Spinal cord (tissue), 10 donors: ENCODE data around the gene GDF3. TPM values are rescaled to one million over a fixed set of nuclear protein-coding genes. Genes with fewer than 3 reads are reported as not detected.
"Not testable (repeated sequence)": the region's sequence is repeated elsewhere in the genome, so short reads cannot be mapped to it uniquely, and the experiment has no call there.

Source experiments
- DNase-seq, 6 donors: peaks; one replicate each; pipeline versions ENCODE4 v3.0.0 to v3.0.0-alpha.2; 2013 to 2015; ENCODE audit warnings: low spot score in 6 of 6, low read depth in 4 of 6
- H3K27ac ChIP-seq: one replicate; pipeline ENCODE4 v1.5.1; 2013; ENCODE audit warnings: low read depth, low read length, control low read depth
- H3K27me3 ChIP-seq: one replicate; pipeline ENCODE4 v1.6.1; 2013; ENCODE audit warnings: low read length; ENCODE audit not compliant: control insufficient read depth, insufficient read depth
- H3K36me3 ChIP-seq: one replicate; pipeline ENCODE4 v1.6.1; 2013; ENCODE audit warnings: low read length; ENCODE audit not compliant: control insufficient read depth, insufficient read depth
- H3K4me1 ChIP-seq: one replicate; pipeline ENCODE4 v1.6.1; 2013; ENCODE audit warnings: low read length; ENCODE audit not compliant: control insufficient read depth, insufficient read depth
- H3K4me3 ChIP-seq: one replicate; pipeline ENCODE4 v1.5.1; 2013; ENCODE audit warnings: low read depth, low read length, control low read depth
- H3K9me3 ChIP-seq: one replicate; pipeline ENCODE4 v1.6.1; 2013; ENCODE audit warnings: low read length; ENCODE audit not compliant: control insufficient read depth, insufficient read depth
- WGBS: methylation state at CpG from one replicate; pipeline ENCODE4 v1.1.5; 2013; ENCODE audit warnings: missing lambda C conversion rate; ENCODE audit not compliant: insufficient coverage; 5-methylcytosine and 5-hydroxymethylcytosine counted together
- long read RNA-seq, 4 donors: transcript quantifications; one replicate each; lab custom pipeline, GENCODE V29; 2026
- polyA plus RNA-seq, 2 donors: library from polyadenylated mRNA; unstranded; fragments of 120-200 nt; gene quantifications; one replicate each; pipeline ENCODE4 v1.2.1, GENCODE V29; 2013; ENCODE audit not compliant: insufficient read length in 2 of 2
- total RNA-seq, 2 donors: library from RNA; depleted of rRNA in 1 of 2; stranded (reverse); fragments of 120-200 nt in 1 of 2; fragments of >200 nt in 1 of 2; gene quantifications; one replicate each; pipeline versions ENCODE4 v1.2.3 to v1.2.4, GENCODE V29; 2013 to 2014
- donor health status: healthy.

The GDF3 gene
- under 1 TPM in 1 of 2 donors, not detected in 1; 0.28 TPM for total RNA-seq
- 1 to 10 TPM in 1 of 2 donors, under 1 TPM in 1; 0.12 to 1.1 TPM for polyA plus RNA-seq
- long read RNA-seq, donor 1 = 0 reads
- long read RNA-seq, donor 2 = 0 reads
- long read RNA-seq, donor 3, partial matches to known transcripts = 0 of 1 reads
- long read RNA-seq, donor 3, other reads (novel, unspliced or antisense) = 0 of 1 reads
- long read RNA-seq, donor 4 = 0 reads

GRCh38 chr12:7695566-7696197, at the start of gene GDF3:
GDF3 (minus strand) TSS chr12:7695775; CDS start chr12:7695728, 47 bp downstream.
- no peaks in the 10 kb centered on the region for H3K27me3 ChIP-seq
- H3K9me3 ChIP-seq = no peaks in the 10 kb centered on the region
- H3K27ac ChIP-seq = no peak within 1 kb of the TSS
- H3K4me1 ChIP-seq = peaks cover 7% of the 10 kb centered on the region
- H3K4me3 ChIP-seq = no peak within 1 kb of the TSS
- 24% methylated on average over 3 of the region's 7 CpGs for WGBS
- DNase-seq = peak in 3 of 6 donors; percentile 26 to 70 (median 62)
- no peaks in the 10 kb centered on the region for H3K36me3 ChIP-seq

- H3K4me3 ChIP-seq = no peak overlapping the region
- no peaks in the 10 kb centered on the region for H3K36me3 ChIP-seq
- H3K27ac ChIP-seq = no peak overlapping the region
- no peak for DNase-seq
- no peaks in the 10 kb centered on the region for H3K27me3 ChIP-seq
- no peaks in the 10 kb centered on the region for H3K9me3 ChIP-seq
- H3K4me1 ChIP-seq = peaks cover 6% of the 10 kb centered on the region
- no CpG with 5 or more reads among the region's 3 CpGs for WGBS
Measured at GRCh38 chr12:7732993-7733392, 37.4 kb upstream of the GDF3 start.

GRCh38 chr12:7731486-7731885, 35.9 kb upstream of the GDF3 start:
- peaks cover 6% of the 10 kb centered on the region for H3K4me1 ChIP-seq
- H3K9me3 ChIP-seq = no peaks in the 10 kb centered on the region
- WGBS = 0% methylated on average over 1 of the region's 5 CpGs
- H3K36me3 ChIP-seq = no peaks in the 10 kb centered on the region
- no peaks in the 10 kb centered on the region for H3K27me3 ChIP-seq
- H3K27ac ChIP-seq = no peak overlapping the region
- DNase-seq = peak in 5 of 6 donors; percentile 2 to 71 (median 31)
- H3K4me3 ChIP-seq = no peak overlapping the region

GRCh38 chr12:7730984-7731383, 35.4 kb upstream of the GDF3 start:
- H3K9me3 ChIP-seq, H3K4me1 ChIP-seq, H3K27me3 ChIP-seq, H3K27ac ChIP-seq, DNase-seq, H3K4me3 ChIP-seq, H3K36me3 ChIP-seq: not testable (repeated sequence)

- Histone ChIP-seq H3K27ac (no peak overlapping the region), H3K4me3 (no peak overlapping the region), H3K27me3 (no peaks in the 10 kb centered on the region), H3K4me1 (peaks cover 6% of the 10 kb centered on the region), H3K9me3 (no peaks in the 10 kb centered on the region), H3K36me3 (no peaks in the 10 kb centered on the region)
- 95% methylated on average over 3 of the region's 4 CpGs for WGBS
- DNase-seq = peak in 1 of 6 donors; percentile 8
Measured at GRCh38 chr12:7729746-7730145, 34.2 kb upstream of the GDF3 start.

- H3K4me3 ChIP-seq = no peak overlapping the region
- DNase-seq = no peak
Measured at GRCh38 chr12:7723926-7724325, 28.4 kb upstream of the GDF3 start.

GRCh38 chr12:7719946-7720730, 24.6 kb upstream of the GDF3 start:
- Histone ChIP-seq H3K36me3 (no peaks in the 10 kb centered on the region), H3K27me3 (no peaks in the 10 kb centered on the region), H3K9me3 (no peaks in the 10 kb centered on the region), H3K4me1 (no peaks in the 10 kb centered on the region), H3K27ac (no peak overlapping the region), H3K4me3 (no peak overlapping the region)
- 51% methylated on average over 4 of the region's 15 CpGs for WGBS
- no peak for DNase-seq

More at GRCh38 chr12:7723926-7724325, 28.4 kb upstream of the GDF3 start:
- H3K4me1 ChIP-seq = no peaks in the 10 kb centered on the region
- H3K27me3 ChIP-seq = no peaks in the 10 kb centered on the region
- no peaks in the 10 kb centered on the region for H3K9me3 ChIP-seq
- H3K27ac ChIP-seq = no peak overlapping the region
- 92% methylated on average over 2 of the region's 3 CpGs for WGBS
- no peaks in the 10 kb centered on the region for H3K36me3 ChIP-seq

GRCh38 chr12:7716381-7716780, 20.8 kb upstream of the GDF3 start:
- H3K27me3 ChIP-seq = no peaks in the 10 kb centered on the region
- DNase-seq = peak in 2 of 6 donors; percentile 5 to 47
- 0% methylated on average over 2 of the region's 5 CpGs for WGBS
- H3K36me3 ChIP-seq = no peaks in the 10 kb centered on the region
- no peaks in the 10 kb centered on the region for H3K4me1 ChIP-seq
- no peak overlapping the region for H3K4me3 ChIP-seq
- H3K9me3 ChIP-seq = no peaks in the 10 kb centered on the region
- no peak overlapping the region for H3K27ac ChIP-seq

- DNase-seq = no peak
- Histone ChIP-seq H3K9me3 (no peaks in the 10 kb centered on the region), H3K27me3 (no peaks in the 10 kb centered on the region), H3K4me1 (no peaks in the 10 kb centered on the region), H3K4me3 (no peak overlapping the region), H3K27ac (no peak overlapping the region), H3K36me3 (no peaks in the 10 kb centered on the region)
- WGBS = 91% methylated on average over 20 of the region's 28 CpGs
Measured at GRCh38 chr12:7712841-7713442, 17.4 kb upstream of the GDF3 start.
